GM19467 (cell line): Measurements from ENCODE around the gene PTX4.

Experiments used
- ATAC-seq: cut with Tn5 transposase; IDR thresholded peaks from one replicate; pipeline ENCODE4 v1.9.1; 2021; ENCODE audit warnings: mild to moderate bottlenecking, moderate library complexity; ENCODE audit not compliant: unreplicated experiment

PTX4 gene, protein sequence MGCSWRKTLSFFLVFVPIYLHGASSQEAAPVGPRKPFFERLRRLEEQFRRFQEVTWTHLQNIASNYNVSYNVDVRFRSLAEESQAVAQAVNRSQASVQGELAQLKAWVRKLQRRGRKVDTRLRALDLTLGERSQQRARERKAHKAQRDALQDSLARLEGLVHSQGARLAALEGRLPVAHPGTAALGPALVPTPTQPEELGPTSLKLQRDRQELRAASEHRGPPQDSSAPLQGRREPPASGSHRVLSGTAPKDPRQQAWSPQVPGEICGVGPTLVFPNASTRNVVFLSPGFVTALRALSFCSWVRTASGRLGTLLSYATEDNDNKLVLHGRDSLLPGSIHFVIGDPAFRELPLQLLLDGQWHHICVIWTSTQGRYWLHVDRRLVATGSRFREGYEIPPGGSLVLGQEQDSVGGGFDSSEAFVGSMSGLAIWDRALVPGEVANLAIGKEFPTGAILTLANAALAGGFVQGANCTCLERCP

DNA sequence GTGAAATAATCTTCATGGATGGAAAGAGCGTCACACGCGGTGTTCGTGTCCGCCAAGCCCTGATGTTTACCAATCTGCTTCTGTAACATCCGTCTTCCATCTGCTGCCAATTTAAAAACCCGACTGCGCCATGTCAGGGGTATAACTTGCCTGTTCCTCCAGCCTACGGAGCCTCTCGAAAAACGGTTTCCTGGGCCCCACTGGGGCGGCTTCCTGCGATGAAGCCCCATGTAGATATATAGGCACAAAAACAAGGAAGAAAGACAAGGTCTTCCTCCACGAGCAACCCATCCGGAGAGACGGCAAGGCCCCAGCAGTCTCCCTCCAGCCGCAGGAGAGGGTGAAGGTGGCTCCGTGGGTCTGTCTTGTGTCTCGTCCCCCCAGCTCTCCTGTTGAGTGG, at the start of gene PTX4:
TSS of gene PTX4 (minus strand) at position 326 of the 400 bp plus-strand sequence. CDS start at position 291, 35 bp downstream.
- ATAC-seq, result no peak

DNA sequence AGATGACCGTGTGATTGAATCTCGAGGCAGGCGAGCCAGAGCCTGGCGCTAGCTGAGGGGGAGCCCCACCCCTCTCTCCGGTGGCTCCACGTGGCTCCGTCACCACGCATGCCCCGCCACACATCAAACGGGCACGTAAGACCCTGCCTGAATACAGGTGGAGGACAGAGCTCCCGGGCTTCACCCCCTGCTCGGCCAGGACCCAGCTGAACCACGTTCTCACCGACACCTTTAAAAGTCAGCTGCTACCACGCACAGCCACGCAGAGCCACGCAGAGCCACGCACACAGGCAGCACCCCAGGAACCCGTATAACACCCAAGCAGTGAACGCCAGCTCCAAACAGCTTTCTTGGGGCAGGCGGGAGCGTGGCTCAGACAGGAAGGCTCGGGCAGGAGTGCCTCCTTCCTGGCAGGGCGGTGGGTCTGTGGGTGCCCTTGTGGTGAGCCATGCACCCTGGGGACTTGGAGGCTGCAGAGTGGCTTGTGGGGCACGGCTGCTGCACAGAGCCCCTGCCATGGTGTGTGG, 49.1 kb upstream of the PTX4 start:
- ATAC-seq, result no peak

DNA sequence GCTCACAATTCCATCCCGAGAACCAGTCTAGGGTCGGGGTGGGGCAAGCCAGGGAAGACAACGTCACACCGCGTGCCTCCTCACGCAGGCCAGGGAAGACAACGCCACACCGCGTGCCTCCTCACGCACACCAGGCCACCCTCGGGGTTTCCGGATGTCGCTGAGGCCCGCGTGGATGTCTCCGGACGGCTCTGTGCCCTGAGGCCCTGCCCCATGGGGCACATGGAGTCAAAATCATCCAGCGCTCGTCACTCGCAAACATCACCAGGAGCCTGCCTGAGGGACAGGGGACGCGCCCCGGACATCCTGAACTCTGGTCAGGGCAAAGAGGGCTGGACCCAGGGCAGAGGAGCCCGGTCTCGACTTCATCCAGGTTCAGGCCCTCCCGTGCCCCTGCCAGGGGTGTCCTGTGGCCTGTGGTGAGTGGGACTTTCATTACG, 48.4 kb upstream of the PTX4 start:
- ATAC-seq, result no peak

DNA sequence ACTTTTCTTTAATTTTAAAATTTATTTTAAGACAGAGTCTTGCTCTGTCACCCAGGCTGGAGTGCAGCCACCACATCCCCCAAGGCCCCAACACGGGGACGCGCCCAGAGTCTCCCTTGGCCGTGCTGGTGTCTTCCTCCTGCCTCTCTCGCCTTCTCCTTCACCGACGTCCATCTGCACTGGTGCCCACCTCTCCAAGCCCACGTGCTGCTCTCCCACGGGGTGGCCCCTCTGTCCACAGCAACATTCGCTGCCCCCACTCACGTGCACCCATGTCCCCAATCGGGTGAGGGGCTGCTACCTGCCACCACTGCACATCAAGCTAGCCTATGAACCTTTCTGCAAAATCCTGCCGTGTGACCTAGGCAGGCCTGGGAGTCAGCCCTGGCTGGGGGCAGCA, 47.9 kb upstream of the PTX4 start:
- ATAC-seq, result no peak

DNA sequence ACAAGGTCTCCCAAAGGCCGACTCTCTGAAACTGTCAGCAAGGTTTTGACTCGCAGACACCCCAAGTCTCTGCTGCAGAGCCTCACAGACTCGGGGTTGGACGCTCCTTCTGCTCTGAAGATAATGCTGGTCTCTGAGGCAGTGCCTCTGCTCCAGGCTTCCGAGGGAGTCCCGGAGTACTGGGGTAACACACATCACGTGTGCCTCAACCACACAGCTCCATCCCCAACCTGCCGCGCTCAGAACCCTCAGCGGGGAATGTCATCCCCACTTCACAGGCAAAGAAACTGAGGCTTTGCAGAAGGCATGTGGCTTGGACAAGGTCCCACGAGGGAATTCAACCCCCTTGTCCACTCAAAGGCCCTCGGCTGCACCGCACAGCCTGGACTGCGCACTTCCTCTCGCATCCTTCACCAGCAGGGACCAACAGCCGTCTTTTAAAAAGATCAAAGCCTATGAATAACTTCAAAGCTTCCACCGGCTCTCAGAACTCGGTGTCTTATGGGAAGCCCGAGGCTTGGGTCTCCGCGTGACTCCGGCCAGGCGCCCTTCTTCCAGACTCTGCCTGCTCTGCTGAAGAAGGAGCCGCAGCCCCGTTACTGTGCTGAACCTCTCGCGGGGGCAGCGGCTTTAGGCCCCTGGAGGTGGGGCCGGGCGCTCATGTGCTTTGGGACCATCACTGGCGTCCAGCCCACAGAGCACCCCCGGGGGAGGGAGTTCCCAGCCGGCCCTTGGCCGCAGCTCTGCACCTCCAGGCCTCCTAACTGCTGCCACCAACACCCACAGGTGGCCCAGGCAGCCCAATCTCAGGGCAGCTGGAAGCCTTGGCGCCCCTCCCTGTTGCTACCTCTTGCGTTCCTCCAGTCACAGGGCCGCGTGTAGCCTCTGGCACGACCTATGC, 46.9 kb upstream of the PTX4 start:
- no peak for ATAC-seq

DNA sequence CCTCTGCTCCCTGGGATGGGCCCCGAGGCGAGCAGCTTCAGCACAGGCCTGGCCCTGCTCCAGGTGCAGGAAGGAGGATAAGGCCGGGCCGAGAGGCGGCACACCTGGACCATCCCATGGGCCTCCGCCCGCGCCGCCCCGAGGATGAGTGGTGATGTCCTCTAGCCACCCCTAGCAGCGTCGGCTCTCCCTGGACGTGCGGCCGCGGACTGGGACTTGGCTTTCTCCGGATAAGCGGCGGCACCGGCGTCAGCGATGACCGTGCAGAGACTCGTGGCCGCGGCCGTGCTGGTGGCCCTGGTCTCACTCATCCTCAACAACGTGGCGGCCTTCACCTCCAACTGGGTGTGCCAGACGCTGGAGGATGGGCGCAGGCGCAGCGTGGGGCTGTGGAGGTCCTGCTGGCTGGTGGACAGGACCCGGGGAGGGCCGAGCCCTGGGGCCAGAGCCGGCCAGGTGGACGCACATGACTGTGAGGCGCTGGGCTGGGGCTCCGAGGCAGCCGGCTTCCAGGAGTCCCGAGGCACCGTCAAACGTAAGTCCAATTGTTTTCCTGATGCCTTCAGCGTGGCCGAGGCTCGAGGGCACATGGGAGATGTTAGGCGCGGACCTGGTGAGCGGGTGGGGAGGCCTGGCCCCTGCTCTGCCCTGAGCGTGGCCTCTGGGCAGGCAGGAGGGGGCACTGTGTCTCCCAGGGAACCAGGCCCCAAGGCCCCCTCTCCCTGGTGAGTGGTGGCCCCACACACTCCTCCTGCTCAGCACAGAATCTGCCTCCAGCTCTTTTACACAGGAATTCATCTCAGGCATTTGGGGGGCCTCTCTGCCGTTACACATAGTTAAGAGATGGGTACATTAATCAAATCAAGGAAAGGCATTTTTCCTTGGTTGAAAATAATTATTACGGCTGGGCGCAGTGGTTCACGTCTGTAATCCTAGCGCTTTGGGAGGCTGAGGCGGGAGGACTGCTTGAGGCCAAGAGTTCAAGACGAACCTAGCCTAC, 45.6 kb upstream of the PTX4 start:
- ATAC-seq, result no peak

DNA sequence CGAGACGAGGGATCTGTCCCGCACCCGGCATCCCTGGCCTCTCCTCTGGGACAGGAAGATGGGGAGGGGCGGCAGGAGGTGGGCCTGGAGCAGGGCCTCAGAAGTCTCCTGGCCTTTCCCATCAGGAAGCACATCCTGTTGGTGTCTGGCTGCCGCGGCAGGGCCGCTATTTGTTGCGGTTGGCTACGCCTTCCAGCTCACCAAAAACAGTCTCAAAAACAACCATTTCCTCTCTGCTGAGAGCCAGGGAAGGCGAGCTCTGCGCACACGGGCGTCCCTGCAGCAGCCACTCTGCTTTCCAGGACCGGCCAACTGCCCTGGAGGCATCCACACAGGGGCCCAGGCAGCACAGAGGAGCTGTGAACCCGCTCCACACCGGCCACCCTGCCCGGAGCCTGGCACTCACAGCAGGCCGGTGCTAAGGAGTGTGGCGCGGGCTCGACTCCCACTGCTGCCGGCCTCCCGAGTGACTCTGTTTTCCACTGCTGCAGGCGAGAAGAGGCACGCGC, 44.8 kb upstream of the PTX4 start, which contains the start of gene TMEM204:
TSS of gene TMEM204 (plus strand) at position 224 of the 509 bp plus-strand sequence. CDS start 610 bp downstream, outside the sequence.
- ATAC-seq, result no peak

DNA sequence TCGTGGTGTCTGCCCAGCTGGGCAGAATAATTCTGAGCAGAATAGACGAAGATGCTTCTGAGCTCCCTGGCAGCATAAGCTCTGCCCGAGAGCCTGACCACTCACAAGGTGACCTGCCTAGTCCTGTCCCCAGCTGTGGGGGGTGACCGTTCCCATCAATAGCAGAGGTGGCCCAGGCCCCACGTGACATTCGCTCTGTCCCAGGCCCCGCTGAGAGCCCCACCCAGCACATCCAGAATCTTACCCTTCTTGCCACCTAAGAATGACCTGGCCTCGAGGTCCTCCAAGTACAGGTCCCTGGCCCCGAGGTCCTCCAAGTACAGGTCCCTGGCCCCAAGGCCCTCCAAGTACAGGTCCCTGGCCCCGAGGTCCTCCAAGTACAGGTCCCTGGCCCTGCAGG, 44.0 kb upstream of the PTX4 start:
- ATAC-seq, result no peak

DNA sequence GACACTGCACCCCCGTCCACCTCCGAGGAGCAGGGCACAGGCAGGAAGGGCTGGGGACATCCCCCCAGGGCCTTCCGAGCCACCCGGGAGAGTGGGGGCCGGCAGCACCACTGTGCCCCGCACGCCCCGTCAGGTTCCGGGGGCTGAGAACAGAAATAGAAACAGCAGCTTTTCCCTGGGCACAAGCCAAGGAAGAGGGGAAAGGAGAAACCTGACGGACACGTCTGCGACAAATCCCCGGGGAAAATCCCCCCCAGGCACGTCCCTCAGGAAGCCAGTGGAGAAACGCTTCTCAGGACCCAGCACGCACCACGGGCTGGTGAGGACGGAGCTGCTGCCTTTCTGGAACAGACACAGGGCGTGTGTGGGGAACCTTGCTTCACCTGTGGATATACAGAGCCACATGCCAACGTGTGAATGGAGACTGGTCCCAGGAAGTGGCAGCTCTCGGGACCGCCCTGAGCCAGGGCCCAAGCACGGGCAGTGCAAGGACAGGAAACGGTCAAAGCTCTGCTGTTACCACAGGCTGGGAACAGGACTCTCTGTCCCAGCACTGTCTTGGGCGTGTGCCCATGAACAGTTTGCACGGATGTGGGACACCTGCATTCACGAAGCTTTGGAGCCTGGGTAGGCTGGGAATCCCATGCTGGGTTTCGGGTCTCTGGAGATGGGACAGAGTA, 43.5 kb upstream of the PTX4 start:
- ATAC-seq, result no peak

DNA sequence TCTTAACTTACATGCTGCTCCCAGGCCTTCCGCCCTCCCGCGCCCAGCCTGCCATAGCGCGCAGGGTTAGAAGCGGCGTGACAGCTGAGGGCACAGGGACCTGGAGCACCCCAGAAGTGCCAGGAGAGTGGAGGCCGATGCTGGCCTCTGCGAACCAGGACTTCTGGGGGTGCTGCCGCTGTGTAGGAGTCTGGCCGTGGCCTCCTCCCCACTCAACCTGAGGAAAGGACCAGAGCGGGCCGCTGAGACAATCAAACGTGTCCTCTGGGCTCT, 42.8 kb upstream of the PTX4 start:
- no peak for ATAC-seq

DNA sequence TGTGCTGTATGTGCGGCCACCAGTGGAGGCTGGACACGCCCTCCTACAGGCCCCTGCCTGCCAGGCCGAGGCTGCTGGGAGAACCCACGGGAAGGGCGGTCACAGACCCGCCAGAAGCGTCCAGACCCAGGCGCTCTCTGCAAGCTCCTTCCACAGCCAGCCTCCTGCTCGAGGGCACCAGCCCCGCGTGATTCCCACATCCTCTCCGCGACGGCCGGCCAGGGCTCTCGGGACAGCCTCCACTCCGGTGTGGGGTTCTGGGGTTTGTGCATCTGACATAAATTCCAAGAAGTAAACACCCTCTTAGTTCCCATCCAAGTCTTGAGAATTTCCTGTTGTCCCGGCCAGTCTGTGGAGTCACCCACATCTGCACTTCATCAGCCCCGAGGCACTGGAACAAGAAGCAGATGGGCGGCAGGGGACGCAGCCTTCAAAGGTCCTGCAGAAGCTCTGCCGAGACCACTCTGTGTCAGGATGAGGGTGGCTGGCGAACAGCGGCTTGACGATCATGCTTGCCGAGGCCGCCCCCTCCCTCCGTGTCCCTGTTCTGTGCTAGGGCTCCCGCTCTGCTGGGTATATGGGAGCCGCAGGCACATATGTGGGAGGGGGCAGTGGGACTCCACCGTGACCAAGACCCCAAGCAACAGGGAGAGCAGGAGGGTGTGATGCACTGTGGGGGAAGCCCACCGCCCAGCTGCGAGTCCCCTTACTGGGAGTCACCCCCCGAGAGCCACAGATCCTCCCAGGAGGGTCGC, 42.3 kb upstream of the PTX4 start:
- no peak for ATAC-seq

DNA sequence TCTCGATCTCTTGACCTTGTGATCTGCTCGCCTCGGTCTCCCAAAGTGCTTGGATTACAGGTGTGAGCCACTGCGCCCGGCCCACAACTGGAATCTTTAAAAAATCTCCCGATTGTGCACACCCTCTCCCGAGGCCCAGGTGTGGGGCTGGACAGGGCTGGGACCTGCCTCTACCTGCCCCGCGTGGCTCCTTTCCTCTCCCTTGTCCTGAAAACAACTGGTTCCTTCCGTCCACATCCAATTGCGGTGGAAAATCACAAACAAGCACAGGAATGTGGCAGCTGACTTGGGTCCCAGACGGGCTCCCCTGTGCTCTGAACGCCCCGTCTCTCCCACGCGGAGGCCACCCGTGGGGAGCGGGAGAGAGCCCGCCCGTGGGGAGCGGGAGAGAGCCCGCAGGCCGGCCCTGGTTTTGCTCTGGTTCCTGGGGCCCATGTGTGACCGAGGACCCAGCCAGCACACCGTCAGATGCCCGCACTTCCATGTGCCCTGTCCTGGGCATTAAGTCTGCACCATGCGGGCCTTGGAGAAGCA, 41.7 kb upstream of the PTX4 start:
- ATAC-seq, result no peak

DNA sequence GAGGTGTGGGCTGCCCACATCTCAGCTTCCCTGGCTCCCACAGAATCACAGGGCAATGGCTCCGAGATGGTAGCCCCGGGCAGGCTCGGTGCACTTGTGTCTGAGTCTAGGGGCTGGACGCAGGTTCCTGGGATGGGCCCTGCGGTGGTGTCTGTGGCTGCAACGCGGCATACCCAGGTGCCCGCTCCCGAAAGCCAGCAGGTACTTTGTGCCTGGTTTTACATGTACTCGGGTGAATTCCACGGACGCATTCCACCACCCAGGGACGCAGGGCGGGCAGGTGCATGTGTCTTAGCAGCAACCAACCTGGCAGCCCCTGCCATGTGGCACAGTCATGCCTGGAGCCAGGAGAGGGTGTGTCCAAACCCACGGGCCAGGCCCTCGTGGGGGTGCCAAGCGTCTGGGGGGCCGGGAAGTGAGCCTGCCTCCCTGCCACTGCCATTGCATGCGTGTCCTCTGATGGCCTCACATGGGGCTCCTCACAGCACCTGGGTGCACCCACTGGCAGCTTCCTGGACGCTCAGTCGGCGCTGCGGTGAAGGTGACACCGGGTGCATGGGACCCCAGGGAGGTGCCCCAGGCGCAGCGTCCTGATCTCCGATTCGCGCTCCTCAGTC, 40.3 kb upstream of the PTX4 start:
- no peak for ATAC-seq

DNA sequence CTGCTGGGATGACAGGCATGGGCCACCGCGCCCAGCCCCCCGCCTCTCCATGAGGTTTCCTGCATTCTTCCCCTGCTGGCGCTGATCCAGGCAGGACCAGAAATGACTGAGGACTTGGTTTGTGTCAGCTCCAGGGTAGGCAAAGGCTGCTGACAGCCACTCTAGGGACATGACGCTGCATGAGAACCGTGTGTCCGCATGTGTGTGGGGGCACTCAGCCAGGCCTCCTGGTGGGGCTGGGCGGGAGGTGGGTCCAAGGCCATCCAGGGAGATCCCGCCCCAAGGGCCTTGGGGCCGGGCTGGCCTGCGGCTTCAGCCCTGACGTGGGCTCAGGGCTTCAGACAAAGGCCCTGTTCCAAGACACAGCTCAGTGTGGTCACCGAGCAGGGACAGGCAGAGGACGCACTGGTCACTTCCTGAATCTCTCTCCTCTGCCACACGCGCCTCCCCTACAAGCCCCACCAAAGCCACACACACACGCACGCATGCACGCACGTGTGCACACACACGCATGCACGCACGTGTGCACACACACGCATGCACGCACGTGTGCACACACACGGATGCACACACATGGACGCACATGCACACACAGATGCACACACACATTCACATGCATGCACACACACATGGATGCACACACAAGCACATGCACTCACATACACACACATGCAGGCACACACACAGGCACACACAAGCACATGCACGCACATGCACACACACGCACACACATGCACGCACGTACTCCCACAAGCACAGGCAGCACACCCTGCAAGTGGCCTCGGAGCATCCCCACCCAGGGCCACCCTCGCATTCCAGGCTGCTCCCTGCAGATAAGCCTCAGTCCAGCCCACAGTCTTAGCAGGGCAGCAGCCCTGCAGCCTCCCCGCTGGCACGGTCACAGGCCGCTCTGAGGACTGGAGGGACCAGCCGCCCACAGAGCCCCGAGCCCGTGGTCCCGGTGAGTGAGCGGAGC, 39.4 kb upstream of the PTX4 start:
- ATAC-seq, result no peak

DNA sequence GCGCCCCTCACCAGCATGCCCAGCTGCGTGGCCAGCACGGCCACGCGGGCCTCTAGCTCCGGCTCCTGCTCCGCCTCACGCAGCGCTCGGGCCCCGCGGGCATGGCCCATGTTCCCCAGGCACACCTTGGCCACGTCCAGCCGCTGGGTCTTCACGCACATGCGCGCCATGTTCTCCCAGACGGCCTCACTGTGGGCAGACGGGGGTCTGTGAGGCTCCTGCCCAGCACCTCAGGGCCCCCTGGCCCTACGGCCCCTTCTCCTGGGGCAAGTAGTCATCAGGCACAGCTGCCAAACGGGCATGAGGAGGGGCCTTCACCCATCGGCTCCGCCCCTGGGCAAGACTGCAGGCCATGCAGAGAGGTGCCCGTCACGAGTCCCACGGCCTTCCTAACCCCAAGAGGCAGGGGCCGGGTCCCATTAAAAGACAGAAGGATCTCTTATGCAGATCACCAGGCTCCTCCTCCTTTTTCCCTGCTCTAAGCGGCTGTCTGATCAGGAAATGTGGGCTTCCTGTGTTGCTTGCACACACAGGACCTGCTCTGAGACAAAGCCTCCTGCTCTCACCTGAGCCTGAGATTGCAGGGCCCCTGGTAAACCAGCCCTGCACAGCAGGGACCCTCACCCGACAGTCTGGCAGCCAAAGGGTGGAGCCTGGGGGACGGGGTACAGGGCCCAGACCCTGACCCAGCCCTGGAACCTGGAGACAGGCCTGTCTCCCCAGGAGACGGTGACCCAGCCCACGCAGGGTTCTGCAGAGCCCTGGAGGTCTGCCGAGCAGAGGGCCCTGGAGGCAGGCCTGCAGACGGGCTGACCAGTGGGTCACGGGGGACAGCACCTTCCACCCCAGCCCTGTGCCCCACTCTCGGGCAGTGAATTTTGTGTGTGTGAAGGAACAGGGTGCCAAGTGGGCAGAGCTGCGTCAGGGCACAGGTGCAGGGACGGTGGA, 38.1 kb upstream of the PTX4 start:
- ATAC-seq, result no peak
